HepG2 (cell line): ENCODE measurements around the gene ADAMTS16. TPM values are rescaled to one million over a fixed set of nuclear protein-coding genes. Genes with fewer than 3 reads are reported as not detected.

Source experiments
- BHLHE40 ChIP-seq: IDR thresholded peaks from 2 replicates; pipeline ENCODE4 v1.6.1; 2011; ENCODE audit warnings: low read length, improper control_type of control experiment
- CREM ChIP-seq, 2 experiments: sonication (generic) in 1 of 2; formaldehyde crosslinking in 1 of 2; IDR thresholded peaks; 2 replicates each; pipeline versions ENCODE4 v1.4.0 to v1.6.1; 2016 to 2020; ENCODE audit warnings: antibody characterized with exemption in 1 of 2, mild to moderate bottlenecking in 1 of 2, missing genetic modification reagents in 1 of 2
- E2F2 ChIP-seq: sonication (generic); formaldehyde crosslinking; IDR thresholded peaks from 2 replicates; pipeline ENCODE4 v1.4.0; 2020; ENCODE audit warnings: missing genetic modification reagents, borderline replicate concordance
- FOXO1 ChIP-seq: sonication (generic); formaldehyde crosslinking; IDR thresholded peaks from 2 replicates; pipeline ENCODE4 v1.4.0; 2020; ENCODE audit warnings: missing genetic modification reagents
- HNRNPL ChIP-seq: fragments of 200-400 bp; formaldehyde crosslinking; IDR thresholded peaks from 2 replicates; pipeline ENCODE4 v1.6.1; 2017; ENCODE audit warnings: mild to moderate bottlenecking, low read depth, low read length
- KLF11 ChIP-seq: IDR thresholded peaks from 2 replicates; pipeline ENCODE4 v1.6.1; 2016; ENCODE audit warnings: missing compliant biosample characterization
- PAWR ChIP-seq: sonication (generic); formaldehyde crosslinking; IDR thresholded peaks from 2 replicates; pipeline ENCODE4 v1.4.0; 2020; ENCODE audit warnings: missing genetic modification reagents, mild to moderate bottlenecking, borderline replicate concordance
- POGZ ChIP-seq: sonication (generic); formaldehyde crosslinking; IDR thresholded peaks from 2 replicates; pipeline ENCODE4 v1.4.0; 2020; ENCODE audit warnings: mild to moderate bottlenecking, missing genetic modification reagents
- TBX2 ChIP-seq: sonication (generic); formaldehyde crosslinking; IDR thresholded peaks from 2 replicates; pipeline ENCODE4 v1.5.0; 2020; ENCODE audit warnings: missing genetic modification reagents, mild to moderate bottlenecking, borderline replicate concordance
- ZBTB42 ChIP-seq: sonication (generic); formaldehyde crosslinking; IDR thresholded peaks from 2 replicates; pipeline ENCODE4 v1.5.0; 2020; ENCODE audit warnings: mild to moderate bottlenecking, missing genetic modification reagents
- ZNF143 ChIP-seq: sonication (generic); formaldehyde crosslinking; IDR thresholded peaks from 2 replicates; pipeline ENCODE4 v1.4.0; 2020; ENCODE audit warnings: missing genetic modification reagents
- ZNF224 ChIP-seq: sonication (generic); formaldehyde crosslinking; IDR thresholded peaks from 2 replicates; pipeline ENCODE4 v1.5.0; 2020; ENCODE audit warnings: mild to moderate bottlenecking, missing genetic modification reagents
- ZNF510 ChIP-seq: sonication (generic); formaldehyde crosslinking; IDR thresholded peaks from 2 replicates; pipeline ENCODE4 v1.4.0; 2020; ENCODE audit warnings: low read depth, mild to moderate bottlenecking, missing genetic modification reagents
- ZNF513 ChIP-seq: sonication (generic); formaldehyde crosslinking; conservative IDR thresholded peaks from 2 replicates; pipeline ENCODE4 v1.5.0; 2020; ENCODE audit warnings: missing genetic modification reagents
- ZNF567 ChIP-seq: sonication (generic); formaldehyde crosslinking; IDR thresholded peaks from 2 replicates; pipeline ENCODE4 v1.8.1; 2023; ENCODE audit warnings: mild to moderate bottlenecking, missing genetic modification reagents, borderline replicate concordance
- ZNF674 ChIP-seq: sonication (generic); formaldehyde crosslinking; IDR thresholded peaks from 2 replicates; pipeline ENCODE4 v1.5.0; 2020; ENCODE audit warnings: low read depth, mild to moderate bottlenecking, missing genetic modification reagents
- ZNF83 ChIP-seq: sonication (generic); formaldehyde crosslinking; IDR thresholded peaks from 2 replicates; pipeline ENCODE4 v1.4.0; 2020; ENCODE audit warnings: missing genetic modification reagents, mild to moderate bottlenecking, borderline replicate concordance
- ZNF839 ChIP-seq: sonication (generic); formaldehyde crosslinking; IDR thresholded peaks from 2 replicates; pipeline ENCODE4 v1.4.0; 2020; ENCODE audit warnings: missing genetic modification reagents, mild to moderate bottlenecking, borderline replicate concordance
- polyA plus RNA-seq, 8 experiments: library from polyadenylated mRNA; depleted of rRNA in 3 of 8; stranded (reverse) in 7 of 8; unstranded in 1 of 8; fragments of >200 nt; fragmentation: Illumina TruSeq in 4 of 8; extraction: Trizol in 4 of 8; gene quantifications; 2 replicates each; pipeline versions ENCODE4 v1.2.1 to v1.2.3, GENCODE V29; 2011 to 2016; ENCODE audit warnings: low read depth in 4 of 8, missing spikeins in 1 of 8, mixed read lengths in 1 of 8; ENCODE audit not compliant: insufficient read depth in 1 of 8
- total RNA-seq, 5 experiments: library from RNA; depleted of rRNA; stranded (reverse); fragments of >200 nt; fragmentation: Illumina TruSeq; extraction: Trizol; gene quantifications; 2 replicates each; pipeline ENCODE4 v1.2.3, GENCODE V29; 2016; ENCODE audit warnings: low read depth in 1 of 5
- TF ChIP-seq, protein P1 (sequence below): sonication (generic); formaldehyde crosslinking; IDR thresholded peaks from 2 replicates; pipeline ENCODE4 v1.4.0; 2020; ENCODE audit warnings: missing genetic modification reagents
- TF ChIP-seq, protein P2 (sequence below): sonication (generic); formaldehyde crosslinking; IDR thresholded peaks from 2 replicates; pipeline ENCODE4 v1.8.0; 2022; ENCODE audit warnings: mild to moderate bottlenecking, missing genetic modification reagents; ENCODE audit not compliant: insufficient replicate concordance
- TF ChIP-seq, protein P3 (sequence below): IDR thresholded peaks from 2 replicates; pipeline ENCODE4 v1.6.1; 2016

ADAMTS16 gene
- total and polyA plus RNA-seq, 2 of the 13 experiments (the other 11 are each of a cell fraction or from before 2014, with no cell fraction given) = 0.02 to 0.03 TPM

GRCh38 chr5:5351288-5351979, 211.3 kb downstream of the ADAMTS16 start (continued):
- TF ChIP-seq ZNF567 (CRISPR knock-in tag) (no peak), ZNF510 (no peak), E2F2 (CRISPR knock-in tag) (no peak), ZNF513 (CRISPR knock-in tag) (no peak), ZBTB42 (CRISPR knock-in tag) (no peak), HNRNPL (no peak), KLF11 (no peak), BHLHE40 (no peak), ZNF143 (no peak), POGZ (CRISPR knock-in tag) (peak; percentile 85), TBX2 (CRISPR knock-in tag) (peak; percentile 48; the same call in 1 of the 2 replicates), ZNF839 (CRISPR knock-in tag) (no peak), ZNF674 (CRISPR knock-in tag) (no peak), ZNF224 (no peak), CREM (IDR thresholded peaks at IDR 0.05) (peak; percentile 49; the same call in 1 of the 2 replicates), CREM (CRISPR knock-in tag; IDR thresholded peaks at IDR 0.05) (no peak), FOXO1 (CRISPR knock-in tag) (no peak), PAWR (CRISPR knock-in tag) (no peak), ZNF83 (CRISPR knock-in tag) (no peak)
- TF ChIP-seq, protein P1, sequence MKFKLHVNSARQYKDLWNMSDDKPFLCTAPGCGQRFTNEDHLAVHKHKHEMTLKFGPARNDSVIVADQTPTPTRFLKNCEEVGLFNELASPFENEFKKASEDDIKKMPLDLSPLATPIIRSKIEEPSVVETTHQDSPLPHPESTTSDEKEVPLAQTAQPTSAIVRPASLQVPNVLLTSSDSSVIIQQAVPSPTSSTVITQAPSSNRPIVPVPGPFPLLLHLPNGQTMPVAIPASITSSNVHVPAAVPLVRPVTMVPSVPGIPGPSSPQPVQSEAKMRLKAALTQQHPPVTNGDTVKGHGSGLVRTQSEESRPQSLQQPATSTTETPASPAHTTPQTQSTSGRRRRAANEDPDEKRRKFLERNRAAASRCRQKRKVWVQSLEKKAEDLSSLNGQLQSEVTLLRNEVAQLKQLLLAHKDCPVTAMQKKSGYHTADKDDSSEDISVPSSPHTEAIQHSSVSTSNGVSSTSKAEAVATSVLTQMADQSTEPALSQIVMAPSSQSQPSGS (CRISPR knock-in tag) = no peak
- TF ChIP-seq, protein P2, sequence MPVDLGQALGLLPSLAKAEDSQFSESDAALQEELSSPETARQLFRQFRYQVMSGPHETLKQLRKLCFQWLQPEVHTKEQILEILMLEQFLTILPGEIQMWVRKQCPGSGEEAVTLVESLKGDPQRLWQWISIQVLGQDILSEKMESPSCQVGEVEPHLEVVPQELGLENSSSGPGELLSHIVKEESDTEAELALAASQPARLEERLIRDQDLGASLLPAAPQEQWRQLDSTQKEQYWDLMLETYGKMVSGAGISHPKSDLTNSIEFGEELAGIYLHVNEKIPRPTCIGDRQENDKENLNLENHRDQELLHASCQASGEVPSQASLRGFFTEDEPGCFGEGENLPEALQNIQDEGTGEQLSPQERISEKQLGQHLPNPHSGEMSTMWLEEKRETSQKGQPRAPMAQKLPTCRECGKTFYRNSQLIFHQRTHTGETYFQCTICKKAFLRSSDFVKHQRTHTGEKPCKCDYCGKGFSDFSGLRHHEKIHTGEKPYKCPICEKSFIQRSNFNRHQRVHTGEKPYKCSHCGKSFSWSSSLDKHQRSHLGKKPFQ (CRISPR knock-in tag) = no peak
- TF ChIP-seq, protein P3, sequence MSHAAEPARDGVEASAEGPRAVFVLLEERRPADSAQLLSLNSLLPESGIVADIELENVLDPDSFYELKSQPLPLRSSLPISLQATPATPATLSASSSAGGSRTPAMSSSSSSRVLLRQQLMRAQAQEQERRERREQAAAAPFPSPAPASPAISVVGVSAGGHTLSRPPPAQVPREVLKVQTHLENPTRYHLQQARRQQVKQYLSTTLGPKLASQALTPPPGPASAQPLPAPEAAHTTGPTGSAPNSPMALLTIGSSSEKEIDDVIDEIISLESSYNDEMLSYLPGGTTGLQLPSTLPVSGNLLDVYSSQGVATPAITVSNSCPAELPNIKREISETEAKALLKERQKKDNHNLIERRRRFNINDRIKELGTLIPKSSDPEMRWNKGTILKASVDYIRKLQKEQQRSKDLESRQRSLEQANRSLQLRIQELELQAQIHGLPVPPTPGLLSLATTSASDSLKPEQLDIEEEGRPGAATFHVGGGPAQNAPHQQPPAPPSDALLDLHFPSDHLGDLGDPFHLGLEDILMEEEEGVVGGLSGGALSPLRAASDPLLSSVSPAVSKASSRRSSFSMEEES = 0 out of 2 replicates have a peak, but pooled peaks have one; percentile 22
